Astrocyte of the spinal cord (primary cell): ENCODE measurements around the gene ANAPC4.

ENCODE experiments used
- DNase-seq: peaks from one replicate; pipeline ENCODE4 v3.0.0; 2011; ENCODE audit warnings: low read depth, low spot score
- H3K4me3 ChIP-seq: 2 replicates; pipeline ENCODE4 v1.5.1; 2011; ENCODE audit warnings: low read depth, mild to moderate bottlenecking, low read length, moderate library complexity
- CTCF ChIP-seq: IDR thresholded peaks from 2 replicates; pipeline ENCODE4 v1.5.1; 2012; ENCODE audit warnings: low read depth, mild to moderate bottlenecking, low read length, inconsistent platforms
- in situ Hi-C: cut with HindIII; loops from 2 replicates; pipeline ENCODE4 v1.10.0; 2017; ENCODE audit warnings: low sequenced_read_pairs

The ANAPC4 gene

GRCh38 chr4:25427871-25428270, 50.8 kb downstream of the ANAPC4 start:
- TF ChIP-seq CTCF: no peak
- no peak for DNase-seq
- in situ Hi-C loops: no loop called here
- H3K4me3 ChIP-seq: no peak overlapping the region

- H3K4me3 ChIP-seq: no peak overlapping the region
- in situ Hi-C loops: no loop called here
- DNase-seq: no peak
- TF ChIP-seq CTCF: no peak
Measured at GRCh38 chr4:25430630-25431029, 53.6 kb downstream of the ANAPC4 start.

- no peak overlapping the region for H3K4me3 ChIP-seq
- no peak for TF ChIP-seq CTCF
- in situ Hi-C loops: no loop called here
- no peak for DNase-seq
Measured at GRCh38 chr4:25433966-25434827, 57.1 kb downstream of the ANAPC4 start.

- DNase-seq: no peak
- in situ Hi-C loops: no loop called here
Measured at GRCh38 chr4:25437926-25438325, 60.9 kb downstream of the ANAPC4 start.

GRCh38 chr4:25439918-25440477, 62.9 kb downstream of the ANAPC4 start:
- no peak overlapping the region for H3K4me3 ChIP-seq
- peak; percentile 93 for TF ChIP-seq CTCF
- in situ Hi-C loops: no loop called here
- peak; percentile 71 for DNase-seq

More at GRCh38 chr4:25437926-25438325, 60.9 kb downstream of the ANAPC4 start:
- no peak overlapping the region for H3K4me3 ChIP-seq
- TF ChIP-seq CTCF: no peak

GRCh38 chr4:25440478-25441030, 63.5 kb downstream of the ANAPC4 start:
- DNase-seq: no peak
- no peak for TF ChIP-seq CTCF
- no peak overlapping the region for H3K4me3 ChIP-seq
- in situ Hi-C loops: no loop called here
